OCI-LY7 (cell line): ENCODE measurements around the gene TCAIM.

Source experiments
- CTCF ChIP-seq: fragments of 200-600 bp; sonication (generic); conservative IDR thresholded peaks from 2 replicates; pipeline ENCODE4 v1.5.1; 2014; ENCODE audit warnings: mild to moderate bottlenecking, antibody characterized with exemption, low read length, moderate library complexity, mixed read lengths
- EZH2phosphoT487 ChIP-seq: fragments of 200-600 bp; sonication (generic); IDR thresholded peaks from 2 replicates; pipeline ENCODE4 v1.6.1; 2018; ENCODE audit warnings: low read depth, borderline replicate concordance, mild to moderate bottlenecking, mixed run types, antibody characterized with exemption, low read length, moderate library complexity, mixed read lengths

GRCh38 chr3:44396200-44397171 lies 57.9 kb downstream of the TCAIM start:
- no peak for TF ChIP-seq CTCF
- no peak for TF ChIP-seq EZH2phosphoT487
